ENCODE measurements around the gene TXNDC5.

The TXNDC5 gene

DNA sequence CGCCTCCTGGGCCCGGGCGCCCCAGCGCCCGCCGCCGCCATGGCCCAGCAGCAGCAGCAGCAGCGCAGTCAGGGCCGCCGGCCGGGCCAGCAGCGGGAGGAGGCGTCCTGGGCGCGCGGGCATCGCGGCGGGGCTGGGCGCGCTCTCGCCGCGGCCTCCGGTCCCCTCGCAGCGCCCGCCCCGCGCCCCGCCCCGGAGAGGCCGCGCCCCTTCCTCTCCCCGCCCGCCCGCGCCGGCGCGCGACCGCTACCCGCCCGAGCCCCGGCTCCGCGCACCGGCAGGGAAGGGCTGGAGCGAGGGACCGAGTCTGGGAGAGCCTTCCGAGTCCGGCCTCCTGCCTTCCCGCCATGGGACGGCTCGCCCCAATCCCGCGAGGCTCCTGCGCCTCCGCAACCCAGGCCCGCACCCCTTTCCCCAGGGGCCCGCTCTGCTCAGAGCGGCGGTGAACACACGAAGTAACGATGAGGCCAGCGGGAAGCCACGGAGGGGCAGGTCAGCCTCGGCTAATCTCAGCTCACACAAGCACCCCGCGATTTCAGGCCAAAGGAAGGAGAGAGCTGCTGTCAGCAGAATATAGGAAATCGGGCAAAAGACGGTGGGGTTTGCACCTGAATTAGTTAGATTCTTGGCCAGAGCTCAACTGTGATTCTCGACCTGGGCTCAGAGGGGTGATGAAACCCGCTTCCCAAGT is at the start of gene TXNDC5:
Gene TXNDC5 (minus strand): TSS at position 135 of the 691 bp plus-strand sequence. CDS start 12 bp downstream, at position 123.
- H3K27me3 ChIP-seq (replicated peaks; ENCODE audit: control insufficient read depth, insufficient read depth, low read length): no peaks in the 10 kb centered on the region
- peaks cover 4% of the 10 kb centered on the region for H3K36me3 ChIP-seq (ENCODE audit: control insufficient read depth, insufficient read depth, low read length)
- peak; percentile 83 for DNase-seq (ENCODE audit: extremely low read depth, insufficient read length)
- peak within 1 kb of the TSS; percentile 78 for H3K4me3 ChIP-seq (replicated peaks; ENCODE audit: low read depth, low read length)
- TF ChIP-seq, protein P1, sequence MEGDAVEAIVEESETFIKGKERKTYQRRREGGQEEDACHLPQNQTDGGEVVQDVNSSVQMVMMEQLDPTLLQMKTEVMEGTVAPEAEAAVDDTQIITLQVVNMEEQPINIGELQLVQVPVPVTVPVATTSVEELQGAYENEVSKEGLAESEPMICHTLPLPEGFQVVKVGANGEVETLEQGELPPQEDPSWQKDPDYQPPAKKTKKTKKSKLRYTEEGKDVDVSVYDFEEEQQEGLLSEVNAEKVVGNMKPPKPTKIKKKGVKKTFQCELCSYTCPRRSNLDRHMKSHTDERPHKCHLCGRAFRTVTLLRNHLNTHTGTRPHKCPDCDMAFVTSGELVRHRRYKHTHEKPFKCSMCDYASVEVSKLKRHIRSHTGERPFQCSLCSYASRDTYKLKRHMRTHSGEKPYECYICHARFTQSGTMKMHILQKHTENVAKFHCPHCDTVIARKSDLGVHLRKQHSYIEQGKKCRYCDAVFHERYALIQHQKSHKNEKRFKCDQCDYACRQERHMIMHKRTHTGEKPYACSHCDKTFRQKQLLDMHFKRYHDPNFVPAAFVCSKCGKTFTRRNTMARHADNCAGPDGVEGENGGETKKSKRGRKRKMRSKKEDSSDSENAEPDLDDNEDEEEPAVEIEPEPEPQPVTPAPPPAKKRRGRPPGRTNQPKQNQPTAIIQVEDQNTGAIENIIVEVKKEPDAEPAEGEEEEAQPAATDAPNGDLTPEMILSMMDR (IDR thresholded peaks at IDR 0.05; ENCODE audit: insufficient read depth, low read length, poor library complexity, severe bottlenecking): no peak

DNA sequence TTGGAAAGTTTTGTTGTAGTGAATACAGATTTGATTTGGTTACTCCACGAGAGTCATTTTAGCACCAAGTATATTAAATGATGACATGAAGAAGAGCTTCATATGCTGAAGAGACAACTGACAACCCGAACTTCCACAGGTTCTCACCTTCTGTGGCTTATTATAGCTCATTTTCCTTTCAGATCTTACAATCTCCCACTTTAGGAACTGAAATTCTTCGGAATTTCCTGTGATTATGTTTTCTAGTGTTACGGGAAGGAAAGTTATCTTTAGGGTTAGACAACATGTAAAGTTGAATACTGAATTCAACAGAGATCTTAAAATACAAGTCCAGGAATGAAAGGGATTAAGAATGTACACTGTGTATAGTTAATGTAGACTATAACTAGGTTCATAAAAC is 49.6 kb upstream of the TXNDC5 start:
- no peaks in the 10 kb centered on the region for H3K36me3 ChIP-seq (ENCODE audit: control insufficient read depth, insufficient read depth, low read length)
- H3K4me3 ChIP-seq (replicated peaks; ENCODE audit: low read depth, low read length): no peak overlapping the region
- no peak for DNase-seq (ENCODE audit: extremely low read depth, insufficient read length)
- no peaks in the 10 kb centered on the region for H3K27me3 ChIP-seq (replicated peaks; ENCODE audit: control insufficient read depth, insufficient read depth, low read length)
- TF ChIP-seq, protein P1 (IDR thresholded peaks at IDR 0.05; ENCODE audit: insufficient read depth, low read length, poor library complexity, severe bottlenecking): no peak

DNA sequence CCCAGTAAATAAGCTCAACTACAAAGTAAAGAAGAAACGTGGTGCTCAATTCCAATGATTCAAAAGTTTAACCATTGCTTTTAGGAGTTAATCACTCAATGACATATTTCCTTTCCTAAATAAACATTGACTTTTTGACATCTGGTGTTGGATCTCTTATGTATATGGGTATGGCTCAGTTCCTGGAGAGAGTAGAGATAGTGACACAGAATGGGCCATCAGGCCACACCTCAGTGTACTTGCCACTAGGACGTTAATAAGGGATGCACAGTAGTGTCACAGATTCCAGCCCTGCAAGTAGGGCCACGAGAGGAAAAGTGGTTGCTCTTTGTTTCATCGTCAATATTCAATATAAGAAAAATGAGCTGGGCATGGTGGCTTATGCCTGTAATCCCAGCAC is 48.9 kb upstream of the TXNDC5 start:
- no peak for DNase-seq (ENCODE audit: extremely low read depth, insufficient read length)
- Histone ChIP-seq H3K36me3 (ENCODE audit: control insufficient read depth, insufficient read depth, low read length) (no peaks in the 10 kb centered on the region), H3K27me3 (replicated peaks; ENCODE audit: control insufficient read depth, insufficient read depth, low read length) (no peaks in the 10 kb centered on the region), H3K4me3 (replicated peaks; ENCODE audit: low read depth, low read length) (no peak overlapping the region)
- TF ChIP-seq, protein P1 (IDR thresholded peaks at IDR 0.05; ENCODE audit: insufficient read depth, low read length, poor library complexity, severe bottlenecking): no peak

DNA sequence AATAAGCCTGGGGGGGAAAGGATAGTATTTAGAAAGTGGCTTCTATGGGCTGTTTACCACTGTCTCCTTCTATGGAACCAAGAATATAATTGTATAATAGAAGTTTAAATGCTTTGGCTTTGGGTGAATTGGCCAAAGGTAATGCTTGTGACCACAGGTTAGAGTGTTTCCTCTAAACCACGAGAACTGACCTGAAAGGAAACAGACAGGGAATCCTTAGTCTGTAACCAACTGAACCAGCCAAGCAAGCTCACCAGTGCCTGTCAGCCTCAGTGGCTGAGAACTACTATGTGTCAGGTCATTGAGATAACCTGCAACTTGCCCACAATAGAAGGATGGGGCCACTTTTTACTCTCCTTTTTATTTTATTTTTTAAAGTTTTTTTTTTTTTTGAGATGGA is 47.9 kb upstream of the TXNDC5 start:
- Histone ChIP-seq H3K27me3 (replicated peaks; ENCODE audit: control insufficient read depth, insufficient read depth, low read length) (no peaks in the 10 kb centered on the region), H3K4me3 (replicated peaks; ENCODE audit: low read depth, low read length) (no peak overlapping the region), H3K36me3 (ENCODE audit: control insufficient read depth, insufficient read depth, low read length) (no peaks in the 10 kb centered on the region)
- TF ChIP-seq, protein P1 (IDR thresholded peaks at IDR 0.05; ENCODE audit: insufficient read depth, low read length, poor library complexity, severe bottlenecking): no peak
- DNase-seq (ENCODE audit: extremely low read depth, insufficient read length): no peak

DNA sequence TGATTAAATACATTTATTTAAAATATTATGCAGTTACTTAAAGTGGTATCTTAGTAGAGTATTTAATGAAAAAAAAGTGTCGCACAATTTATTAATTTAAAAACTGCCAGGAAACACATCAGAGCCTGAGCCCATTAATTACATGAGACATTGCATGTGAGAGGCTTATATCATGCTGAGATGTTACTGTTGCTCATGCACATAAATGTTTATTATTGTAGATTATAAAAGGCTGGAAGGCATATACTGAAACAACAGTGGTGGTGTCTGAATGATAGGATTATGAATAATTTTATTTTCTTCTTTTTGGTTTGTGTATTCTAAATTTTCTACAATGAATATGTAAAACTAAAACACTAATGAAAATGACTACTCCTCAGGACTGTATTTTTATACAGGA is 45.7 kb upstream of the TXNDC5 start:
- TF ChIP-seq, protein P1 (IDR thresholded peaks at IDR 0.05; ENCODE audit: insufficient read depth, low read length, poor library complexity, severe bottlenecking): no peak
- Histone ChIP-seq H3K4me3 (replicated peaks; ENCODE audit: low read depth, low read length) (no peak overlapping the region), H3K27me3 (replicated peaks; ENCODE audit: control insufficient read depth, insufficient read depth, low read length) (no peaks in the 10 kb centered on the region), H3K36me3 (ENCODE audit: control insufficient read depth, insufficient read depth, low read length) (no peaks in the 10 kb centered on the region)
- no peak for DNase-seq (ENCODE audit: extremely low read depth, insufficient read length)
